Nephron progenitor cell (in vitro differentiated cells): ENCODE measurements around the gene UEVLD.
A peak's percentile ranks its signal among the peaks of the same experiment; 100 is the strongest.

Source experiments
- DNase-seq: peaks from one replicate; pipeline ENCODE4 v3.0.0; 2021
- H3K27ac Mint-ChIP-seq: 2 replicates; pipeline ENCODE4 v1.8.0; 2021; ENCODE audit warnings: mild to moderate bottlenecking, moderate library complexity, mixed read lengths
- H3K27me3 Mint-ChIP-seq: 2 replicates; pipeline ENCODE4 v1.8.0; 2021; ENCODE audit warnings: mild to moderate bottlenecking, low read depth, mixed read lengths; ENCODE audit not compliant: poor library complexity
- H3K36me3 Mint-ChIP-seq: 2 replicates; pipeline ENCODE4 v1.8.0; 2021; ENCODE audit warnings: low read depth, mixed read lengths
- H3K4me1 Mint-ChIP-seq: 2 replicates; pipeline ENCODE4 v1.8.0; 2021; ENCODE audit warnings: mixed read lengths
- H3K4me3 Mint-ChIP-seq: 2 replicates; pipeline ENCODE4 v1.8.0; 2021; ENCODE audit warnings: mild to moderate bottlenecking, moderate library complexity, mixed read lengths
- H3K9me3 Mint-ChIP-seq: 2 replicates; pipeline ENCODE4 v1.8.0; 2021; ENCODE audit warnings: mild to moderate bottlenecking, moderate library complexity, mixed read lengths
- TF ChIP-seq, protein P1 (sequence below): fragments of 200-600 bp; sonication (generic); IDR thresholded peaks from 2 replicates; pipeline ENCODE4 v1.5.0; 2021; ENCODE audit warnings: antibody characterized with exemption

Gene UEVLD

DNA sequence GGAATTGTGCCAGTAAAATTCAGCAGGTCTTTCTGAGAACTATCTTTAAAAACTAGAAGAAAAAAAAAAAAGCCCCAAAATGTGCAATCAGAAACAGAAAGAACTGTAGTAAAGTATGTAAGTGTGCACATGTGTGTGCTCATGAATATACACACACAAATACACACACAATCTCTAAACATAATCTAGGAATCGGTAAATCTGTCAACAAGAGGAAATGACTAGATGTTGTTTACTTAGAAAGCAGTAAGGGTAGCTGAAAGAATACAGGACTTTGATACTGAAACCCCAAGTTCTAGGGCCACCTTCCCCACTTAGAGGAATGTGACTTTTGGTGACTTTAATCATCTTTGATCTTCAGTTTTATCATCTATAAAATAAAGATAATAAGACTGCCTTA is 13.2 kb downstream of the UEVLD start:
- H3K4me1 Mint-ChIP-seq = no peaks in the 10 kb centered on the region
- no peaks in the 10 kb centered on the region for H3K9me3 Mint-ChIP-seq
- TF ChIP-seq, protein P1, sequence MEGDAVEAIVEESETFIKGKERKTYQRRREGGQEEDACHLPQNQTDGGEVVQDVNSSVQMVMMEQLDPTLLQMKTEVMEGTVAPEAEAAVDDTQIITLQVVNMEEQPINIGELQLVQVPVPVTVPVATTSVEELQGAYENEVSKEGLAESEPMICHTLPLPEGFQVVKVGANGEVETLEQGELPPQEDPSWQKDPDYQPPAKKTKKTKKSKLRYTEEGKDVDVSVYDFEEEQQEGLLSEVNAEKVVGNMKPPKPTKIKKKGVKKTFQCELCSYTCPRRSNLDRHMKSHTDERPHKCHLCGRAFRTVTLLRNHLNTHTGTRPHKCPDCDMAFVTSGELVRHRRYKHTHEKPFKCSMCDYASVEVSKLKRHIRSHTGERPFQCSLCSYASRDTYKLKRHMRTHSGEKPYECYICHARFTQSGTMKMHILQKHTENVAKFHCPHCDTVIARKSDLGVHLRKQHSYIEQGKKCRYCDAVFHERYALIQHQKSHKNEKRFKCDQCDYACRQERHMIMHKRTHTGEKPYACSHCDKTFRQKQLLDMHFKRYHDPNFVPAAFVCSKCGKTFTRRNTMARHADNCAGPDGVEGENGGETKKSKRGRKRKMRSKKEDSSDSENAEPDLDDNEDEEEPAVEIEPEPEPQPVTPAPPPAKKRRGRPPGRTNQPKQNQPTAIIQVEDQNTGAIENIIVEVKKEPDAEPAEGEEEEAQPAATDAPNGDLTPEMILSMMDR = no peak
- DNase-seq = no peak
- no peak overlapping the region for H3K4me3 Mint-ChIP-seq
- peaks cover 3% of the 10 kb centered on the region for H3K27me3 Mint-ChIP-seq
- H3K36me3 Mint-ChIP-seq = peaks cover 24% of the 10 kb centered on the region
- peak overlapping the region; percentile 48 for H3K27ac Mint-ChIP-seq

DNA sequence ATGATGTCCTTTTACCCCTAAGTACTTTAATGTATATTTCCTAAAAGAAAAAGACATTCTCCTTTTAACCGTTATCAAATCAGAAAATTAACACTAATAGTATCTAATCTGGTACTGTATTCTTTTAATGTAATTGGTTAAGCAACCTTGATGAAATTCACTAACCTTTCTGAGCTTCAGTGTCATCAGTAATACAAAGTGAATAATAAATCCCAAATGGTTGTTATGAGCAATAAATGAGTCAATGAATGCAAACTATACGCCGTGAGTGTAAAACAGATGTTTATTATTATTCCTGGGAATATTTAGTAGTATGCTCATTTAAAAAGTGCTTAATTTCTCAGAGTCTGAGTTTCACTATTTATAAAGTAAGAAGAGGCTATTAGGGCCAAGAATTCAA is 21.5 kb downstream of the UEVLD start:
- no peak overlapping the region for H3K4me3 Mint-ChIP-seq
- H3K9me3 Mint-ChIP-seq = no peaks in the 10 kb centered on the region
- H3K4me1 Mint-ChIP-seq = no peaks in the 10 kb centered on the region
- TF ChIP-seq, protein P1 = no peak
- H3K27ac Mint-ChIP-seq = no peak overlapping the region
- no peaks in the 10 kb centered on the region for H3K27me3 Mint-ChIP-seq
- DNase-seq = no peak
- H3K36me3 Mint-ChIP-seq = peaks cover 16% of the 10 kb centered on the region

DNA sequence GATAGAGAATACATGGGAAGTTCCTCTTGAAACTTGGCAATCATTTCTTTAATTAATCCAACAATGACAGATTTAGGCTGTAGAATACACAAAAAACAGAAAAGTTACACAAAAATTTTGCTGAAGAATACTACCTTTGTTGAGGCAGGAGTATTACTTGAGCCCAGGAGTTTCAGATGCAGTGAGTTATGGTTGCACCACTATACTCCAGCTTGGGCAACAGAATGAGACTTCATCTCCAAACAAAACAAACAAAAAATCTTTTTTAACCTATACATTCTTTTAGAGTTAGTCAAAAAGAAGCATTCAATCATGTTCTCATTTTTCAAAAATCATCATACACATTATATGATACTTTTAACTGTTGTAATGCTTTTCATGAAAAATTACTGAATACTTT is 22.1 kb downstream of the UEVLD start:
- Mint-ChIP-seq H3K4me3 (no peak overlapping the region), H3K27ac (no peak overlapping the region), H3K4me1 (no peaks in the 10 kb centered on the region), H3K9me3 (no peaks in the 10 kb centered on the region), H3K27me3 (peaks cover 2% of the 10 kb centered on the region), H3K36me3 (peaks cover 13% of the 10 kb centered on the region)
- TF ChIP-seq, protein P1 = no peak
- no peak for DNase-seq

DNA sequence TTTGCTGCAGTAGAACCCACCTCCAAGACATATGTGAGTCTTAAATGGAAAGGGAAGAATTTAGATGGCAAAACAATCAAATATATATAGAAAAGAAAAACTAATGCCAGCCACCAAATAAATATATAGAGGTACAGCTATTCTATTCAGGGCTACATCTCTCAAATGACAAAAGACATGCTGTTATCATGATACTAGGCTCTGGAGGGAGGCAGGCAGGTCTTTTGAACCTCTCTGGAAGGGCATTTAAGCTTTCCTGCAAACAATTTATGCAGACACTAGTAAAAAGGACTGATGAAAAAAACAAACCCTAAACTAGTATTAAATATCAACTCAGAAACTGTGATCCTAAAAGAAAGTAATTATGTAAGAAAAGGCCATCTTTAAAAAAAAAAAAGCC is 24.4 kb downstream of the UEVLD start:
- no peak for DNase-seq
- TF ChIP-seq, protein P1 = no peak
- peaks cover 12% of the 10 kb centered on the region for H3K36me3 Mint-ChIP-seq
- H3K9me3 Mint-ChIP-seq = no peaks in the 10 kb centered on the region
- no peaks in the 10 kb centered on the region for H3K4me1 Mint-ChIP-seq
- no peak overlapping the region for H3K27ac Mint-ChIP-seq
- peaks cover 2% of the 10 kb centered on the region for H3K27me3 Mint-ChIP-seq
- H3K4me3 Mint-ChIP-seq = no peak overlapping the region

DNA sequence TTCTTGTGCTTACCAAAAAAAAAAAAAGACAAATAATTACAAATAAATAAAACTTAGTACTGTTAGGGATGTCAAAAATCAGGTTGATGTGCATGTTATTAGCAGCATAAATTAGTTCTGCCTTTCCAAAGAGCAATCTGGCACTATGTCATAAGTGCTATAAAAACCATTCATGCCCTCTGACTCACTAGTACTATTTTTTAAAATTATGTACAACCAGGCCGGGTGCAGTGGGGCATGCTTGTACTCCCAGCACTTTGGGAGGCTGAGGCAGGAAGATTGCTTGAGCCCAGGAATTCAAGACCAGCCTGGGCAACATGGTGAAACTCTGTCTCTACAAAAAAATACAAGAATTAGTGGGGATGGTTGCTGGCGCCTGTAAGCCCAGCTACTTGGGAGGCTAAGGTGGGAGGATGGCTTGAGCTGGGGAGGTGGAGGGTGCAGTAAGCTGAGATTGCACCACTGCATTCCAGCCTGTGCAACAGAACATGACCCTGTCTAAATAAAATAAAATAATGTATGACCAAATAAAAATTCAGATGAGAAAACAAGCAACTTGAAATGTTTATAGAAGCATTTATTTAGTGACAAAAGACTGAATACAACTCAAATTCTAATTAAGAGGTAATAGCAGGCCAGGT is 25.3 kb downstream of the UEVLD start:
- TF ChIP-seq, protein P1 = no peak
- H3K36me3 Mint-ChIP-seq = peaks cover 10% of the 10 kb centered on the region
- no peak for DNase-seq
- no peak overlapping the region for H3K4me3 Mint-ChIP-seq
- H3K9me3 Mint-ChIP-seq = no peaks in the 10 kb centered on the region
- H3K4me1 Mint-ChIP-seq = no peaks in the 10 kb centered on the region
- peaks cover 2% of the 10 kb centered on the region for H3K27me3 Mint-ChIP-seq
- peak overlapping the region; percentile 88 for H3K27ac Mint-ChIP-seq

- TF ChIP-seq, protein P1 = no peak
- Mint-ChIP-seq H3K4me3 (no peak overlapping the region), H3K27me3 (no peaks in the 10 kb centered on the region), H3K27ac (no peak overlapping the region), H3K4me1 (no peaks in the 10 kb centered on the region), H3K9me3 (no peaks in the 10 kb centered on the region), H3K36me3 (peaks cover 17% of the 10 kb centered on the region)
- DNase-seq = no peak
These were observed 40.5 kb downstream of the UEVLD start for GRCh38 chr11:18548001-18548400.
